ENCODE data around the gene ENDOD1.

Gene ENDOD1

GRCh38 chr11:95086836-95087570, 2.6 kb upstream of the ENDOD1 start:
- no peak for ATAC-seq
- H3K27me3 Mint-ChIP-seq, result no peaks in the 10 kb centered on the region
- peaks cover 61% of the 10 kb centered on the region for H3K4me1 Mint-ChIP-seq
- peaks cover 1% of the 10 kb centered on the region for H3K36me3 Mint-ChIP-seq (ENCODE audit: low read depth)
- no peak overlapping the region for H3K27ac Mint-ChIP-seq
- no peaks in the 10 kb centered on the region for H3K9me3 Mint-ChIP-seq
- no peak overlapping the region for H3K4me3 Mint-ChIP-seq
- DNase-seq, result no peak

DNA sequence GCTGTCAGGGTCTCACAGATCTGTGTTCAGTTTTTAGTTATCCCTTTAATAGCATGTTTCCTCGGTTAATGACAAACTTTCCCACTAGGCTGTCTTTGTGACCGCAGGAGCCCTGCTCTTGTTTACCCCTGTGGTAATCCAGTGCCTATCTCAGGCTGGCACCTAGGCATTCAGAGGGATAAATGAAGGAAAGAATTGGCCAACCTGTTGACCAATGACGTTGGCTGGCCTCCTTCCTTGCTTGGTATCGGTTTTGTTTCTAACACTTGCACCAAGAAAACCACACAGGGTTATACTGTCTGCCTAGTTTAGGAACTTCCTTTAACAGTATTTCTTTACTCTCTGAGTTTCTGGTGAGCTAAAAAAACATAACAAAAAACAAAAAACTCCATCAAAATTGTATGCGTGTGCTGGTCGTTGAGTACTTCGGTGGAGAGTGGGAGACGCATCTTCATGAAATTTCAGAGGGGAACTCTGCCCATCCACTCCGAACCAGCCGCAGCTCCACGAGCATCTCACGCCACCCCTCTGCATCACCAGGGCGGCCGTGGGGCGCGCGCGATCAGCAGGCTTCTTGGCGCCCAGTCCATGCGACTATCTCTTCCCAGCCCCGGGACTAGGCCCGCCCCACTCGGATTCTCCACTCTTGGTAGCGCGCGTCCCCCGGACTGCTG, 563 bp upstream of the ENDOD1 start:
- Mint-ChIP-seq H3K36me3 (ENCODE audit: low read depth) (peaks cover 3% of the 10 kb centered on the region), H3K27ac (peak overlapping the region; percentile 87), H3K4me3 (peak overlapping the region; percentile 83), H3K4me1 (peaks cover 71% of the 10 kb centered on the region), H3K27me3 (no peaks in the 10 kb centered on the region), H3K9me3 (no peaks in the 10 kb centered on the region)
- no peak for DNase-seq
- peak; percentile 35 for ATAC-seq

DNA sequence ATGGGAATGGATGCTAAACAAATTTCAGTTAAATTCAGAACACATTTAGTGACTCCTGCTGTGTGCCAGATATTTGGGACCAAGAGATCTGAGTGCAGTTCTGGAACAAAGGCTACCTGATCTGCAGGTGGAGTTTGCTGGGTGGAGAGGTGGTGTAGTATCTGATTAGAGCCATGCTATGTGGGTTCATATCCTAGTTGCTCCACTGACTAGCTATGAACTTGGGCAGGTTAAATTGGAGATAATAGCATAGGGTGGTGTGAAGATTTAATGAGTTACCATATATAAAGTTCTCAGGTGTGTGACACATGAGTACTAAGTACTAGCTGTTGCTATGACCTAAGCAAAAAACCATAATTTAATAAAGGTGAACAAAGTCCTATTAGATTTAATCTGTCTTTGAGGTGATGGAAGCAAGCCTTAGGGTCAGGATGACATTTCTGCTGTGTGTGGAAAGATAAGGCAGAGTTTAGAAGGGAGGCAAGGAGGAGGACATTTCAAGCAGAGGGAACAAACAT, 2.1 kb downstream of the ENDOD1 start:
- Mint-ChIP-seq H3K4me1 (peaks cover 76% of the 10 kb centered on the region), H3K27me3 (no peaks in the 10 kb centered on the region), H3K4me3 (peak overlapping the region; percentile 92)

DNA sequence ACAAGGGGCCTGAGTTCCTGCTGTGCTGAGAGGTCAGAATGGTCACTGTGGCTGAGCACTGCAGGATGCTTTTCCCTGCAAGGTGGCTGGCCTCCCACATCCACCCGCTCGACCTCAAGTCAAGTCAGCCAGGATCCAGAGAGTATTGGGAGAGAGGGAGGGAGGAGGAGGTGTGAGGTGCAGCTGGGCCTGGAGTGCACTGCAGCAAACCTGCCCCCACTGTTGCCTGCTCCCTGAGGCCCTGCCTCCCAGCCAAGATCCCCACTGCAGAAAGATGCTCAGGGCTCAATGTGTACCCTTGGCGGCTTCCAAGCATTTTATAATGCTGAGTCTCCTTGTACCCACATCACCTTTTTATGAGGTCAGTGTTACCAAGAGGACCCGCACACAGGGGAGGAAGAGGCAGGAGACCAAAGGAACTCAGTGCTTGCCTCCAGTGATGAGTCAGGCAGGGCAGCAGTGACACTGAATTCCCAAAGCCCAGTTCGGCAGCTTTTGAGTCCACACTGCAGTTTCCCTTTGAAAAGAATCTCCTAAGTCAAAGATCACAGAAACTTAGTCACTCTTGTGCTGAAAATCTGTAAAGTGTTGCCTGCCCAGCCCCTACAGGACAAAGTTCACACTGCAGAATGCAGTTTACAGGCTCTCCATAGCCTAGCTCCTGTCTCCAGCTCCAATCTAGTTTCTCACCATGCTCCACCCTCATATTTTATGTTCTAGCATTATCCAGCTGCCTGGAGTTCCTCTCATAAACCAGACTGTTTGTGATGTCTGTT, 3.1 kb downstream of the ENDOD1 start:
- DNase-seq (peak; percentile 44), ATAC-seq (peak; percentile 45)
- Mint-ChIP-seq H3K4me3 (peak overlapping the region; percentile 92), H3K9me3 (no peaks in the 10 kb centered on the region), H3K4me1 (peaks cover 86% of the 10 kb centered on the region), H3K27ac (peak overlapping the region; percentile 41), H3K36me3 (ENCODE audit: low read depth) (peaks cover 13% of the 10 kb centered on the region), H3K27me3 (no peaks in the 10 kb centered on the region)

More for the DNA sequence above, 2.1 kb downstream of the ENDOD1 start:
- no peaks in the 10 kb centered on the region for H3K9me3 Mint-ChIP-seq
- DNase-seq (no peak), ATAC-seq (no peak)
- H3K36me3 Mint-ChIP-seq (ENCODE audit: low read depth), result peaks cover 6% of the 10 kb centered on the region
- H3K27ac Mint-ChIP-seq, result peak overlapping the region; percentile 7

DNA sequence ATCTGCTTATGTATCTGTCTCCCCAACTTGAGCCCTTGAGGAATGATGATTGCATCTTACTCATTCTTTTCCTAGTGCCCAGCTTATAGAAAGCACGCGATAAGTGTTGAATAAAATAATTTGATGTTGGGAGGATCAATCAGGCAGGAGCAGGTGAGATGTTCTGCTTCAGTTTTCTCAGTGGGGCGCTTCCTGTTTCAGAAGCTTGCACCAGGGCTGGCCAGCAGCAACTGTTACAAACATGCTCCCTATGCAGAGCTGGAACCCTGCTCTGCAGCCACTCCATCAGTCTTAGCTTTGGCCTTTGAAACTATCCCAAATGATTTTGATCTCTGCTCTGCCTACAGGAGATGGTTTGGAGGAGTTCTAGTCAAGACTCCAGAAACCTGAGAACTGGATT, 3.9 kb downstream of the ENDOD1 start:
- no peak for DNase-seq
- H3K4me1 Mint-ChIP-seq, result peaks cover 85% of the 10 kb centered on the region
- no peaks in the 10 kb centered on the region for H3K9me3 Mint-ChIP-seq
- H3K27ac Mint-ChIP-seq, result peak overlapping the region; percentile 41
- H3K4me3 Mint-ChIP-seq, result no peak overlapping the region
- no peaks in the 10 kb centered on the region for H3K27me3 Mint-ChIP-seq
- peaks cover 16% of the 10 kb centered on the region for H3K36me3 Mint-ChIP-seq (ENCODE audit: low read depth)
- ATAC-seq, result no peak

GRCh38 chr11:95095858-95096587, 6.4 kb downstream of the ENDOD1 start:
- Mint-ChIP-seq H3K4me3 (peak overlapping the region; percentile 40), H3K27me3 (no peaks in the 10 kb centered on the region), H3K27ac (peak overlapping the region; percentile 79), H3K9me3 (no peaks in the 10 kb centered on the region), H3K4me1 (peaks cover 70% of the 10 kb centered on the region), H3K36me3 (ENCODE audit: low read depth) (peaks cover 23% of the 10 kb centered on the region)
- ATAC-seq (peak; percentile 64), DNase-seq (no peak)

DNA sequence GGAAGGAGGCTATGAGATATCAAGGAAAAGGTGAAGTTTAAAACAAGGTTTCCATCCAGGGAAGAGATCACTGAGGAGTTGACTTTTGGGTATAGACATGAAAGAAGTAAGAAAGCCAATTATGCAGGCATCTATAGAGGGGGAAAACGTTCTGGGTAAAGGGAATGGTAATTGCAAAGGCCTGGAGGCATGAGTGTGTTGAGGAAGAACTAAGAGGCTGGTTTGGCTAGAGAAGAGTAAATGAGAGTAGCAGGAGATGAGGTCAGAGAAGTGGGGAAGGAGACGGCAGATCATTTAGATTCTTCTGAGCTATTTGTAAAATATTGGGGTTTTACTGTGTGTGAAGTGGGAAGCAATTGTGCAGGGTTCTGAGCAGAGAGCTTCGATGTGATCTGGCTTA, 7.6 kb downstream of the ENDOD1 start:
- DNase-seq (no peak), ATAC-seq (no peak)
- peaks cover 58% of the 10 kb centered on the region for H3K4me1 Mint-ChIP-seq
- no peaks in the 10 kb centered on the region for H3K9me3 Mint-ChIP-seq
- H3K4me3 Mint-ChIP-seq, result peak overlapping the region; percentile 5
- peaks cover 20% of the 10 kb centered on the region for H3K36me3 Mint-ChIP-seq (ENCODE audit: low read depth)
- peak overlapping the region; percentile 53 for H3K27ac Mint-ChIP-seq
- H3K27me3 Mint-ChIP-seq, result no peaks in the 10 kb centered on the region

GRCh38 chr11:95098826-95099225, 9.2 kb downstream of the ENDOD1 start:
- ATAC-seq (no peak), DNase-seq (no peak)
- H3K27me3 Mint-ChIP-seq, result no peaks in the 10 kb centered on the region
- H3K27ac Mint-ChIP-seq, result no peak overlapping the region
- no peak overlapping the region for H3K4me3 Mint-ChIP-seq
- no peaks in the 10 kb centered on the region for H3K9me3 Mint-ChIP-seq
- peaks cover 20% of the 10 kb centered on the region for H3K36me3 Mint-ChIP-seq (ENCODE audit: low read depth)
- H3K4me1 Mint-ChIP-seq, result peaks cover 49% of the 10 kb centered on the region

- DNase-seq (no peak), ATAC-seq (no peak)
- Mint-ChIP-seq H3K9me3 (no peaks in the 10 kb centered on the region), H3K4me1 (peaks cover 35% of the 10 kb centered on the region), H3K36me3 (ENCODE audit: low read depth) (peaks cover 20% of the 10 kb centered on the region), H3K4me3 (no peak overlapping the region), H3K27me3 (no peaks in the 10 kb centered on the region), H3K27ac (no peak overlapping the region)
Observed at GRCh38 chr11:95100191-95100648, 10.6 kb downstream of the ENDOD1 start.

- DNase-seq (no peak), ATAC-seq (no peak)
- H3K4me3 Mint-ChIP-seq, result no peak overlapping the region
- H3K27ac Mint-ChIP-seq, result no peak overlapping the region
- no peaks in the 10 kb centered on the region for H3K9me3 Mint-ChIP-seq
- H3K27me3 Mint-ChIP-seq, result no peaks in the 10 kb centered on the region
- peaks cover 28% of the 10 kb centered on the region for H3K4me1 Mint-ChIP-seq
- H3K36me3 Mint-ChIP-seq (ENCODE audit: low read depth), result peaks cover 20% of the 10 kb centered on the region
Observed at GRCh38 chr11:95100856-95101507, 11.3 kb downstream of the ENDOD1 start.

DNA sequence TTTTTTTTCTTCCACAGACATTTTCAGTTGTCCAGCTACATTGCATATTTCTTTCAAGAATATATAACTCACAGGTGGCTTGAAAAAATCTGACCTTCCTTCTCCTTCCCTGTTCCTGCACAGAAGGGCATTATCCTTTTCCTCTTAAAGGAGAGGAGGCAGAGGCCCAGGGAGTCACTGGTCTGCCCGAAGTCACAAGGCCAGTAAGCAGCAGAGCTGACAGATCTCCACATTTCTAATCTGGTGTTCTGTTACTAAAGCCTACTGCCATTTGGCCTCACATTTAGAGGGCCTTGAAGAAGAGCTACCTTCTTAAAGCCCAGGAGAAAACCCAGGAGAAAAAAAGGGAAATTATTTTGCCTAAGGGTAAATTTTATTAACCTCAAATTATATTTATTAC, 12.3 kb downstream of the ENDOD1 start:
- no peaks in the 10 kb centered on the region for H3K27me3 Mint-ChIP-seq
- H3K4me3 Mint-ChIP-seq, result no peak overlapping the region
- no peak for DNase-seq
- H3K9me3 Mint-ChIP-seq, result no peaks in the 10 kb centered on the region
- peaks cover 29% of the 10 kb centered on the region for H3K4me1 Mint-ChIP-seq
- no peak for ATAC-seq
- H3K27ac Mint-ChIP-seq, result no peak overlapping the region
- H3K36me3 Mint-ChIP-seq (ENCODE audit: low read depth), result peaks cover 20% of the 10 kb centered on the region

DNA sequence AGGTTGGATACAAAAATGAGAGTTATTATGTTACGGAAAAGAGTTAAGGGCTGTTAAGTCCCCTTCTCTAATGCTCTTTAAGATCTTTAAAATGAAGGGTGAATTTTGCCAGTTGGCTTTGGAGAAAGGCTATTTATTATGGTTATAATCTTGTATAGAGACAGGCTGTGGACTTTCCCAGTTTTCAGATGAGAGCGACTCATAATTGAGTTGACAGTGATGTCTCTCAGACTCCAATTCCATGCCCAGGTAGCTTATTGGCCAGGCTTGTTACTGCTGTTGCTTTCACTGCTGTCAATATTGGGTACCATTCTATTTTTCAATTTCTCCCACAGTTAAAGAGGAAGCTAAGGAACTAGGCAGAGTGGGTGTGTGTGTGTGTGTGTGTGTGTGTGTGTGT, 13.1 kb downstream of the ENDOD1 start:
- no peak overlapping the region for H3K4me3 Mint-ChIP-seq
- ATAC-seq (no peak), DNase-seq (no peak)
- H3K27me3 Mint-ChIP-seq, result no peaks in the 10 kb centered on the region
- peaks cover 13% of the 10 kb centered on the region for H3K36me3 Mint-ChIP-seq (ENCODE audit: low read depth)
- H3K9me3 Mint-ChIP-seq, result no peaks in the 10 kb centered on the region
- H3K4me1 Mint-ChIP-seq, result peaks cover 29% of the 10 kb centered on the region
- H3K27ac Mint-ChIP-seq, result no peak overlapping the region

DNA sequence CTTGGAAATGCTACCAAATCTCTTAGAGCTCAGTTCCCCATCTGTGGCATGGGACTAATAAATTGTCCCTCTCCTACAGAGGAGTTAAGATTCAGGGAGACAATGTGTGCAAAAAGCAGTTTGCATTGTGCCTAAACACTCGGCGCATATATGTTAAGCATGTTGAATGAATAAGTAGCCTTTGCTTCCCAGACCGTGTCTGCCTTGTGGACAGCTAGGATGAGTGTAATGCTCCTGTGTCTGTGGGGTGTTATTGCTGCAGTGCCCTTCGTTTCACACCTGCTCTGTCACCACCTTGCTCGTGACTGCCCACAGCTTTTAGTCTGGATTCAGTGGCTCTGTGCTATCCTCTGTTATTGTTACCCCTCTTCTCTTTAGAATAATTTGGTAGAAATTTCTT, 14.1 kb downstream of the ENDOD1 start:
- DNase-seq (no peak), ATAC-seq (no peak)
- Mint-ChIP-seq H3K36me3 (ENCODE audit: low read depth) (peaks cover 10% of the 10 kb centered on the region), H3K4me3 (no peak overlapping the region), H3K9me3 (no peaks in the 10 kb centered on the region), H3K4me1 (peaks cover 35% of the 10 kb centered on the region), H3K27me3 (no peaks in the 10 kb centered on the region), H3K27ac (no peak overlapping the region)
